Lung microvascular endothelial cell (primary cell): ENCODE measurements around the gene RSKR. TPM values are rescaled to one million over a fixed set of nuclear protein-coding genes. Genes with fewer than 3 reads are reported as not detected.
A peak's percentile ranks its signal among the peaks of the same experiment; 100 is the strongest.
"Not testable (repeated sequence)": the region's sequence is repeated elsewhere in the genome, so short reads cannot be mapped to it uniquely, and the experiment has no call there.

Experiments
- DNase-seq, 2 donors: peaks; one replicate each; pipeline versions ENCODE4 v3.0.0 to v3.0.0-alpha.2; 2010; ENCODE audit warnings: low read depth in 2 of 2
- total RNA-seq: library from RNA; depleted of rRNA; stranded (reverse); fragments of >200 nt; gene quantifications from 2 replicates; pipeline ENCODE4 v1.2.1, GENCODE V29; 2014

The RSKR gene
- total RNA-seq, 1 donor from 2014 or later, result 3.2 TPM

DNA sequence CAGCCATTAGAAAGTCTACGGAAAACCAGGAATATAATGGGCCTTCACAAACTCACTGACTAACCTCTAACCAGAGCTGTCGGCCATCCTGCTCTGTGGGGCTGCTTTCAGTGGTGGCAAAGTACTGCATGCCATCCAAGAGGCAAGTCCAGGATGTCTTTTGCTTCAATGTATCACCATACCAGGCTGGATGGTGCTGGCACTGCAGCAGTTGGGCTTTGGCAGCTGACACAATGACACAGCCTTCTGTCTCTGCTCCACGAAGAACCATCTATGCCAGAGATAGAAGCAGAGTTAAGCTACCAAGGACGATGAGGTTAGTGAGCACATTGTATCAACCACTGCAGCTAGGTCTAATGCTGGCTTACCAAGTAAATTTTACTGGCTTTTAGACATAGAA is 9.7 kb upstream of the RSKR start:
- DNase-seq, result no peak

DNA sequence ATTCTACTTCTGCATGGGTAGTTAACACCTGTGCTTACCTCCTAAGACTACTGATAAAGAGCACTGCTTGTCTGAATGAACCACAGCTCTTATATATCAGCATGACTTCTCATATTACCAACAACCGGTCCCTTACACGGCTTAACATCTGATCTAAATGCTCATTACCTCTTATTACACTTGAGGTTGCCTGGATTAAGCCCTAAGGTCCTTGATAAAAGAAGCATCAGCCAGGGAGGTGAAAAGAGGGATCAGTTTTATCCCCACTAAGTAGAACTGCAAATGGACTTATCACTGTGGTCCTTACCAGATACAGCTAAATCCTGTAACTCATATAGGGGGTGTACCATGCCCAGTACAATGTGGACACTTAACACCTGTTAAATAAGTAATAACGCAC is 8.2 kb upstream of the RSKR start:
- DNase-seq, result no peak

DNA sequence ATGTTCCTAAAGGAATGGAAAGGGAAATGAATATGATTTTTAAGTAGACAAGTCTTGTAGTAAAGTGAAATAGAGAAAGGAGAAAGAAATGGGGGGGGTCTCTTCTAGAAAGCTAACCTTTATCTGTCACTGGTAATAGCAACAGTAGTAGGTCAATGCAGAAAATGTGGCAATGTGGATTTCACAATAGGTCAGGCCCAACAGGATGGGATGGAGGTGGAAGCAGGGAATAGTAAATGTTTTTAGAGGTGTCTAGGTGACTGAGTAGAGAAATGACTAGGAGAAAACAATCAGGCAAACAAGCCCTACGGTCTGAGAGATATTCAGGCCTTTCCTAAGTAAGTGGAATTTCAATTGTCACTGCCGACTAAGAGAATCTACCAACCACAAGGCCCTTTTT is 6.0 kb upstream of the RSKR start:
- DNase-seq, result no peak

DNA sequence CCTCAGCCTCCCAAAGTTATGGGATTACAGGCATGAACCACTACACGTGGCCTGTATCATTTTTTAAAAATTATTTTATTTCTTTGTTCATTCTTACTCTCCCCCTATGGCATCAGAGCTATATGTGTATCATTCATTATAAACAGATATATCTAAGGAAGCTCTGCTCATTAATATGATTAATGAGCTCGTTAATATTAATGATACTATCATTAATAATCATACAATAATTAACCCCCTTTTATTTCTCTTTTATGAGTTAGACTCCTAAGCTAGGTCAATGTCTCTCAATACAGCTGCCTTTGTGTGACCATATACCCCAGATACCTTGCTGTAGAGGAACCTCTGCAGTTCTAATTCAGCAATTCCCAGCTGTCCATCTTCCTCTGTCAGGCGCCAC is 4.5 kb upstream of the RSKR start:
- DNase-seq, result no peak

DNA sequence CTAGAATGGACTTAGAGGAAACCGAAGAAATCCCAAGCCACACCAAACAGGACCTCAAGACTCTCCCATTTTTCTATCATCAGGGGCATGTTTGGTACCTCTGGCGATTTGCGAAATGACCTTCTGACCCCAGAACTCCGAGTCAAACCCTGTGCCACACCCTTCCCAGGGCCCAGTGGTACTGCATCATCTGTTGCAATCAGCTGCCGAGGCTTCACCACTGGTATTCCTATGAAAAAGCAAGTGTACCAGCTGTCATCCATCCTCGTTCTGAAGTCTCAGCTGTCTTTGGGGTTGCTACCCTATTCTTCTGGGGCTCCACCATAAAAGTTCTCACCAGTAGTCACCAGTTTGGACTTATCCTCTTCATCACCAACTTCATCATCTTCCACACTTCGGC is 2.3 kb upstream of the RSKR start:
- DNase-seq, result no peak

DNA sequence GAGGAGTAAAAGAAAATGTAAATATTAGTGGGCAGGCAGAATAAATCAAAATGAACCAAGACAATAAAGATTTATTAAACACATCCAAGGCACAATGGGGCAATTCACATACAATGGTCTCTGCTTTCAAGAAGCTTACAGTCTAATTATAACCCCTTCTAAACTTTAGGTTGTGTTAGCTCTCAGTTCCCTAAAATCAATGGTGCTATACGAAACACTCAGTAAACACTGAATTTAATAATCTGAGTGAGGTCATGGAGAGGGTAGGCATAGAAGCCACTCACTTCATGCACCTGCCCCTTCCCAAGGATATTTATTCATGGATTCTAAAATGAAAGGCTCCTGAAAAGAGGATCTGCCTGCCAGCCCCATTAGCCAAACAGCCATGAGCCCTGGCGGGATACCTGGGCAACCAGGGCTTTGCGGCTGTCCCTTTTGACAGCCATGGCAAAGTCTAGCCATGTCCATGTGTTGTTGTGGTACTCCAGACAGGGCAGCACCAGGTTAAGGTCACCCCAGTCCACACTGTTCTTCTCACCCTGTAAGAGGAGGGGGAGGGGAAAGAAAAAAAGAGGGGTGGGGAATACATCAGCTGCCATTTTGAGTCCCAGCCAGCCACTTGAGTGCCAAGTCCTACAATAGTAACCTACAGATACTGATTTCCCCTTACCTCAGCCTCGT is 1.4 kb upstream of the RSKR start:
- DNase-seq, result no peak

DNA sequence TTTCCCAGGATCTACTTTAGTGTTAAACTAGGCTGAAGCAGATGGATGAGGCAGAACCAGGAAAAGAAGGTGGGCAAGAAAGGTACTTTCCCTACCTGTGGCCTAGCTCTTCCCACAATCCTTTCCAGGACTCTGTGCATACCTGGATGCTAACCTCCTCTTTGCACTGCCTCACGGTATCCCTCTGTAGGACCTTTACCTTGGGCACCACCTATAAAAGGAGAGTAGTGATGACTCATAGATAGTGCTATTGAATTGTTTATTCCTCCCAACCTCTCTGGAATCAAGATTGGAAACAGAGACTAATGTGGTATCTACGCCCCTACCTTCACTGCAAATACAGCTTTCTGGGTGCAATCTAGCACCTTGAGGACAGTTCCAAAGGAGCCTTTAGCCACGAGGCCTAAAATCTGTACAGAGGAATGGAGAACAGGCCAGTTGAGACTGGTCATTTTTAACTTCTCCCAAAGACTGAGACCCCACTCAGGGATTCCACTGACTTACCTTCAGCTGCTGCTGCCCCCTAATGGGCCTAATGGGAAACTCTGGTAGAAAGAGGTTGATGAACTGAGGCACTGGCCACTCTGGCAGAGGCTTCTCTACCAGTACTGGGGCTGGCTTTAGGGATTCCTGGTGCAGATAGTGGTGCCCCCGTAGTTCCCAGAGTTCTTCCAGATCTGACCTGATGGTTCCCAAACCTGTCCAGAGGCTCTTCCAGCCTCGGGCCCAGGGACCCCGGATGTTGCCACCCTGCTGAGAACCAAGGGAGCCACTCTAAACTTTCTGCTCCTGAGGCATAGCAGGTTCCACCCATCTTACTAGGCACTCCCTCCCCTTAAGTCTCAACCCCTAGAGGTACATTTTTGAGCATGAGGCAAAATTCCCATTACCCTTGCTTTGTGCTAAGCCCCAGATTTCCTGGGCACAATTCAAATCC is 781 bp downstream of the RSKR start:
- peak; percentile 50 to 68 for DNase-seq

DNA sequence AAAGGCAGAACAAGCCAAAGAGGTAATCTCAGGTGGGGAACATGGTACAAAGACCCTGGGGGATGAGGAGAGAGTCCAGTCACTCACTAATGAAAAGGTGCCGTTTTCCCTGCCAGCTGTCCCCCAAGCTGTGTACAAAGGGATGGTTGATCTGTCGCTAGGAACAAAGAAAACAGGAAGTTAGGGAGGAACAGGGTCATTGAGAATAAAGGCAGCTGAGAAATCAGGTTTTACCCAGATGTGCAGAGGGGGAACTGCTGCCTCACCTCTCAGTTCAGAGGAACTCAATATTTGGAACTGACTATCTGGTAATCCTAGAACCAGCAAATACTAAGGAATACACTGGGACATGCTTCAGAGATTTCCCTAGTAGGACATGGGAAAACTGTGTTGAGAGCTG is 1.5 kb downstream of the RSKR start:
- peak in 1 of 2 donors; percentile 46 for DNase-seq

DNA sequence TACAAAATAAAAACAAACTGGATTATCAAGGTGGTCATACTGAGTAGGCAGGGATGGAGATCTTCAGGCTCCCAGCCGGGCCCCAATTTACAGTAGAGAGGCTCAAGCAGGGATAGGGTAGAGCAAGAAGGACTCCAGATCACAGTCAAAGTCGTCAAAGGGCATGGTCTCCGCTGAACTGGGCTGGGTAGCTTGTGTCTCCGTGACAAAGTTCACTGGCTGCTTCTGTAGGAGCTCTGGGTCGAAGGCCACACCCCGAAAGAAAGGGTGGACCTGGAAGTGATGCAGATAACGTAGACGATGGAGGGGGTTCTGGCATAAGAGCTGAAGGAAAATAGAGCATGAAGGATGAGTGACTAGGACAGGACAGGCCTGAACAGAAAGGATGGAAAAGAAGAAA is 3.6 kb downstream of the RSKR start:
- no peak for DNase-seq

DNA sequence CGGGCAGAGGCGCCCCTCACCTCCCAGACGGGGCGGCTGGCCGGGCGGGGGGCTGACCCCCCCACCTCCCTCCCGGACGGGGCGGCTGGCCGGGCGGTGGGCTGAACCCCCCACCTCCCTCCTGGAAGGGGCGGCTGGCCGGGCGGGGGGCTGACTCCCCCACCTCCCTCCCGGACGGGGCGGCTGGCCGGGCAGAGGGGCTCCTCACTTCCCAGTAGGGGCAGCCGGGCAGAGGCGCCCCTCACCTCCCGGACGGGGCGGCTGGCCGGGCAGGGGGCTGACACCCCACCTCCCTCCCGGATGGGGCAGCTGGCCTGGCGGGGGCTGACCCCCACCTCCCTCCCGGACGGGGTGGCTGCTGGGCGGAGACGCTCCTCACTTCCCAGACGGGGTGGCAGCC is 10.0 kb downstream of the RSKR start:
- DNase-seq, result not testable (repeated sequence)

DNA sequence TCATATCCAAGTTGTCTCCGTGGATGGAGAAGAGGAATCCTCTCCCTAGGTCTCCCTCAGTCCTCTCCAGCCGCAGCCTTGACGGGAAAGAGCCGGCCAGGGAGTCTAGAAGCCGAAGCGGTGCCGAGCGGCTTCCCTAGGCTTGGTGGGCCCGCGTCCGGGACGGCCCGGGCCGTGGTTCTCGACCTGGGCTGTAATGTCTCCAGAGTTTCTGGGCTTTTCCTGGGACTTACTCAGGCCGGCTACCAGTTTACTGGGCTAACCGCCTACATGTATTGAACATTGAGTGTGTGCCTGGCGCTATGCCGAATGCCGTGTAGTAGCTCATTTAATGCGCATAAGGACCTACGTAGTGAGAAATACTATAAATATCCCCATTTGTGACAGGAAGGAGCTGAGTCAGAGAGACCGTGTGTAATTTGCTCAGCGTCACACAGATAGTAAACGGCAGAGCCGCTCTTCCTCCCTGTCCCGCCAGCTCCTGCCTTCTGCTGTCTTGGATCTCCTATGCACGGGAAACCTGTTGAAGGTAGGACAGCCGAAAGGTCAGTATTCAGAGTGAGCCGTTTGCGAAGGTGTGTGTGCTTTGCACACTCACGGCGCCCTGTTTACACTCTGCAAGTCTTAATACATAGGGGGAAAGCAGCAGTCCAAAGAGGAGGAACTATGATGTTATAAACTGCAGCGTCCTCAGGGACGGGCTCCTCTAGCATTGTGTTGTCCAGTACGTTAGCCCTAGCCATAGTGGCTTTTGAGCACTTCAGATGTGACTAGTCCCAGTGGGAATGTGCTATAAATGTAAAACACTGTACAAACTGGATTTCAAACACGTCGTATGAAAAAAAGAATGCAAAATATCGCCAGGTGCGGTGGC is 14.4 kb downstream of the RSKR start:
- DNase-seq, result peak; percentile 90 to 91

DNA sequence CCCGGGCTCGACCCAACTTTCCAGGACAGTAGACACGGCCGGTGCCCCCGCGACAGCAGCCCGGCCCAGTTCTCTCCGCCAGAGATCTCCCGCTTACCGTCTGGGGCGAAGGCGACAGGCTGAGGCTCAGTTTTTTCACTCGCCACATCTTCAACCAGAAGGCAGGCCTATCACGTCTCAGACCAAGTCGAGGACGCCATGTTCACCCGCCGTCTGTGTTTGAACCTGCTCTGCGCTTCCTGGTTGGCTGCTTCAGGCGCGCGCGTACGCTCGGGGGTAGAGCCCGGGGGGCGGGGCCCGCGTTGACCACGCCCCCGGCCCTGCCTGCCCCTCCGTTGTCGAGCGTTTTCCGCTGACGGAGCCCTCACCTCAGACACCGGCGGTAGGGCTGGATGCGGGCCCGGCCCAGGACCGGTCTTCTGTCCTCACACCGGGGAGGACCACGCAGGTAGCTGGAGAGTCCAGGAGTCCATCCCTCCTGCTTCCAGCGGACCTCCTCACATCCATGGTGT is 15.1 kb downstream of the RSKR start, which contains the start of gene SPAG5:
SPAG5 (minus strand) TSS at position 227 of the 512 bp plus-strand sequence; CDS start at position 148, 79 bp downstream.
- peak; percentile 93 to 96 for DNase-seq

DNA sequence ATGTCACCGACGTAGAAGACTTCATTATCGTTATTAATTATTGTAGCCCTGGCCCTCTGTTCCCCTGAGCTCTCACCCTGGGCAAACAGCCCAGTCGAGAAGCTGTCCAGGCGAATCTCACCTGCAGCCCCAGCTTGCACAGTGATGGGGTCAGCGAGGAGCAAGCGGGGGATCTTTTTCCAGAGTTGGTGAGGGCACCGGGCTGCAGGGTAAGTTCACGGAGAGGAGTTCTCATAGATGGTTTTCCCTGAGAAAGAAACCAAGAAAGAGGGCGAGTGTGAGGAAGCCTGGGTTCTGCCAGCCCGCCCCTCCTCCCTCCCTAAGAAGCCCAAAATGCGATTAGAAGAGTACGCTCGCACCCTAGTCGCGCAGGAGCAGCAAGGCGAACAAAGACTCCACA is 15.6 kb downstream of the RSKR start:
- no peak for DNase-seq

DNA sequence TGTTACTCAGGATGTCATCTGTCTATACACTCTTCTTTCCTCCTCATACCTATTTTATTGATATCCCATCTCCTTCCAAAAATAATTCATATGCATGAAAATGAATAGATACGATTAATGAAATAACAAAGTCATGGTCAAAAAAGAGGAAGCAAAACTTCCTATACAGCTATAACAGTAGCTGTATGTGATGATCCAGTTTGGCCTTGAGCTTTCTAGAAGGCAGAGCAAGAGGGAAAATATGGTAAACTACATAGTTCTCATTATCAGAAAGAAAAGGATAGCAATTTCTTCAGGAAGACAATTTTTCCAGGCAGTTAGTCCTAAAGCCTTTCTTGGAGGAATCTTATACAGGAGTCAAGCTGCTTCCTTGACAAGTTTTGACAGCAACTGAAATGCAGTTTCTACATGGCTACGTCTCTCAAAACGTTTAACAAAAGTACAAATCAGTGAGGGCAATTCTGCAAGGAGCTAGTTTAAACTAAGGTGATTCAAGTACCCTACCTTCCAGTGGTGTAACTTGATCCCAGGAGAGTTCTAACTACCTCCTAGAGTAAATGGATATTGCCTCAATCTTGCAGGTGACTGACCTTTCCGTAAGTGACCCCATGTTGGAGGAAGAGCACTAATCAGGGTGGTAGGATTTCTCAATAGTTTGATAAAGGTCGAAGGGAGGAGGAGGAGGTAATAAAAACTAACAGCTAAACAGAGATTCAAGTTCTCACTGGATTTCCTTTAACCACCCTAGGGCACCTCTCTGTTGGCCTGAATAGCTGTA is 16.2 kb downstream of the RSKR start:
- DNase-seq, result no peak

DNA sequence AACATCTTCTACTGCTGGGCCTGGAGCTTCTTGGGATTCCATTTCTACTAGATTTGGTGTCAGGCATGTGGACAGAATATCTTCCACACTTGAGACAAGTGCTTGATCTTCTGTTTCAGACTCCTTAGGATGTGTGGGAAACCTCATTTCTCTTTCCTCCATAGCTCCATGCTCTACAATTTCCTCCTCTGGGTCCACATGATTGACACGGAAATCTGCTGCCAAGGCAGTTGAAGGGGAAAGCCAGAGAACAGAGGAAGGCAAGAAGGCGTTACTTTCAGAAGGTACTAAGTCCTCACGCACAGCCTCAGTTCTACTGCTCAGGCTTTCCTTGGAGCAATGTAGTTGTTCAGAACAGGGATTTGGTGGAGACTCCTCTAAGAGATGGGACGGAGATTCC is 21.7 kb downstream of the RSKR start:
- no peak for DNase-seq

DNA sequence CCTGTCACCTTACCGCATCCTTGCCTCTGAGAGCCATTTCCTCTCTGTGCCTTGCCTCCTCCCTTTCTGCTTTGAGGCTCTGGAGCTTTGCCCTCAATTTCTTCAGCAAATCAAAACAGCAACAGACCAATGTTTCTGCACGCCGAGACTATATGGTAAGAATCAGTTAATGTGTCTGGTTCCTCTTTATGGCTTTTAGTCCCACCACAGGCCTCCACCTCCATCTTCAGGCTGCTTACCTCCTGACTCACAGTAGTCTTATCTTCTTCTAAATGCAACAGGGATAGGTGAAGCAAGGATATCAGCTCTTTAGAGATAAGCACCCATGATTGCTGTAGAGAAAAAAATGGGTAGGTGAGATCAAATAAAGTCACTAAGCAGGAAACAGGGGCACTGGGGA is 28.1 kb downstream of the RSKR start:
- no peak for DNase-seq

DNA sequence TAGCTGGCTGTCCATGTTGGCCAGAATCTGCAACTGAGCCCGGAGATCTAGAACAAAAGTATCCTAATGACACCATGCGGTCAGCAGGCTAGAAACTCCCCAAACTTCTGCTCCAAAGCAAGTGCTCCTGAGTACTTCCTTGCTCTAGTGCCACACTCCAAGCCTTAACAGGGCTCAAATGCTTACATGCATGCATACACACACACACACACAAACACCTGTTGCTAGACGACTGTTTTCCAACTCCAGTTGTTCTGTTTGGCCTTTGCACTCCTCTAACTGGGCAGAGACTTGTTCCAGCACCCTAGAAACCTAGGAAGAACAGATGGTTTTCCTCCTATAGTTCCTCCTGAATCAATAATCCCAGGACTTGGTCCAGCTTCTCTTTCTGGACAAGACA is 29.6 kb downstream of the RSKR start:
- no peak for DNase-seq

DNA sequence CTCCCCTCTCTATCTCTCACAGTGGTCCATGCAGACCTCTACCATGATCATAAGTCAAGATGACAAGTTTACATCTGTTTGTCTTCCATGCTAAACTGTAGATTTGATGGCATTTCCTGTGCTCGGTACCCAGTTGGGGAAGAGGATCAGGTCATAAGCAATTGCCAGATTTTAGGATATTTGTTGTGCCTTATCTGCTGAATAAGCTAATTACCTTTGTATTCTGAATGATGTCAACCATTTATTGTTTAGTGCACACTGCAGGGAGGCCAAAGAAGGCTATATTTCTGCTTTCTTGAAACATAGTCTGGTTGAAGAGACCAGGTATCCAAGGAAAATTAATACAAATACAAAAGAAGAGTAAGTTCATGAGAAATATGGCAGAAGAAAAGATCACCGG is 31.5 kb downstream of the RSKR start:
- no peak for DNase-seq

DNA sequence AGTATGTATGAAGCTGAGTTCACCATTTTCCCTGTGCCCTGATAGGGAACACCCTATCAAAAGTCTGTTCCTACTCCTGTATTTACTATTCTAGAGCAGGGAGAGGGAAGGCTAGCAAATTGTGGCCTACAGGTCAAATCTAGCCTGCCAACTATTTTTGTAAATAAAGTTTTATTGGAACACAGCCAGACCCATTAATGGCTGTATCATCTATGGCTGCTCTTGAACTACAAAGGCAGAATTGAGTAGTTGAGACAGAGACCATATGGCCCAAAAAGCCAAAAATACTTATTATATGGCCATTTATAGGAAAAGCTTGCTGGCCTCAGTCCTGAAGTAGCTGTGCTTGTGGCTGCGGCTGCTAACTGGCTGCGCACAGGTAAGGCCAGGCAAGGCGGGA is 33.0 kb downstream of the RSKR start:
- no peak for DNase-seq

DNA sequence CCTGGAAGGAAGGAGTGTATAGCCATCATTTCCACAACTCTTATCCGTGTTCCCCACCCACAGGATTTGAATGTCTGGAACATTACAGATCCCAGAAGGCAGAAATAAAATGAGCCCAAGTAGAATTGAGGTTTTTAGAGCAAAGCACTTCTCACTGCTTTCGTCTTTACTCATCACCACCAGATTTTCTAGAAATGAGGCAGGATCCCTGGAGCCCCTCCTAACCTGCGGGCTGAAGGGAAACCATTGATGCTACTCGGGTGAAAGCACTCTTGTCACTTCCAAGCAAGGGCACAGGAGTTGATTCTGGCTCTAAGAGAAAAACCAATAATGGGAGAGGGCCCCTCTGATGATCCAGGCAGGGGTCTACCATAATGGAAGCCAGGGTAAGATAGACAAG is 34.5 kb downstream of the RSKR start:
- no peak for DNase-seq
